Retinal pigment epithelial cell (primary cell): ENCODE measurements around the gene ERBB4.
"Not testable (repeated sequence)": the region's sequence is repeated elsewhere in the genome, so short reads cannot be mapped to it uniquely, and the experiment has no call there.

Experiments used
- DNase-seq: peaks from one replicate; pipeline ENCODE4 v3.0.0-alpha.2; 2010; ENCODE audit warnings: low read depth
- H3K4me3 ChIP-seq: 2 replicates; pipeline ENCODE4 v1.5.1; 2011; ENCODE audit warnings: mild to moderate bottlenecking, low read length, control low read depth, moderate library complexity
- TF ChIP-seq, protein P1 (sequence below): conservative IDR thresholded peaks from 2 replicates; pipeline ENCODE4 v1.5.1; 2011; ENCODE audit warnings: low read depth, low read length, control low read depth, inconsistent platforms

ERBB4 gene

GRCh38 chr2:212117926-212118325, 420.7 kb downstream of the ERBB4 start:
- TF ChIP-seq, protein P1, sequence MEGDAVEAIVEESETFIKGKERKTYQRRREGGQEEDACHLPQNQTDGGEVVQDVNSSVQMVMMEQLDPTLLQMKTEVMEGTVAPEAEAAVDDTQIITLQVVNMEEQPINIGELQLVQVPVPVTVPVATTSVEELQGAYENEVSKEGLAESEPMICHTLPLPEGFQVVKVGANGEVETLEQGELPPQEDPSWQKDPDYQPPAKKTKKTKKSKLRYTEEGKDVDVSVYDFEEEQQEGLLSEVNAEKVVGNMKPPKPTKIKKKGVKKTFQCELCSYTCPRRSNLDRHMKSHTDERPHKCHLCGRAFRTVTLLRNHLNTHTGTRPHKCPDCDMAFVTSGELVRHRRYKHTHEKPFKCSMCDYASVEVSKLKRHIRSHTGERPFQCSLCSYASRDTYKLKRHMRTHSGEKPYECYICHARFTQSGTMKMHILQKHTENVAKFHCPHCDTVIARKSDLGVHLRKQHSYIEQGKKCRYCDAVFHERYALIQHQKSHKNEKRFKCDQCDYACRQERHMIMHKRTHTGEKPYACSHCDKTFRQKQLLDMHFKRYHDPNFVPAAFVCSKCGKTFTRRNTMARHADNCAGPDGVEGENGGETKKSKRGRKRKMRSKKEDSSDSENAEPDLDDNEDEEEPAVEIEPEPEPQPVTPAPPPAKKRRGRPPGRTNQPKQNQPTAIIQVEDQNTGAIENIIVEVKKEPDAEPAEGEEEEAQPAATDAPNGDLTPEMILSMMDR = no peak
- no peak overlapping the region for H3K4me3 ChIP-seq
- DNase-seq = no peak

DNA sequence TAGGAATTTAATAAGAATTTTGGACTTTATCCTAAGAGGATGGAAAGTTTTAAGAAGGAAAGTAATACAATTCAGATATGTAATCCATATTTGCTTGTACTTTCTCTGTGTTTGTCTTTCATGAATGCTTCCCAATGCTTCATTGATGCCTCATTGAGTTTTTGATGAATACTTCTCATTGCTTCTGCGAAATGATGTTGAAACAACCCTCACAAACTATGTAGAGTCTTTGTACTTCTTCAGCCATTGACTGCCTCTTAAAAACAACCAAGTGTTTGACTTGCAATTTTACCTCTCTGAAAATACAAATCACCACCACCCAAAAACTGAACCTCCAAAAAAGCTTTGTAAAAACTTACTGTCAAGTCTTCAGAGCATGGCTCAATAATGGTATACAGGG, 424.1 kb downstream of the ERBB4 start:
- H3K4me3 ChIP-seq = no peak overlapping the region
- TF ChIP-seq, protein P1 = no peak
- DNase-seq = no peak

GRCh38 chr2:212112401-212112800, 426.2 kb downstream of the ERBB4 start:
- TF ChIP-seq, protein P1 = no peak
- DNase-seq = no peak
- H3K4me3 ChIP-seq = no peak overlapping the region

DNA sequence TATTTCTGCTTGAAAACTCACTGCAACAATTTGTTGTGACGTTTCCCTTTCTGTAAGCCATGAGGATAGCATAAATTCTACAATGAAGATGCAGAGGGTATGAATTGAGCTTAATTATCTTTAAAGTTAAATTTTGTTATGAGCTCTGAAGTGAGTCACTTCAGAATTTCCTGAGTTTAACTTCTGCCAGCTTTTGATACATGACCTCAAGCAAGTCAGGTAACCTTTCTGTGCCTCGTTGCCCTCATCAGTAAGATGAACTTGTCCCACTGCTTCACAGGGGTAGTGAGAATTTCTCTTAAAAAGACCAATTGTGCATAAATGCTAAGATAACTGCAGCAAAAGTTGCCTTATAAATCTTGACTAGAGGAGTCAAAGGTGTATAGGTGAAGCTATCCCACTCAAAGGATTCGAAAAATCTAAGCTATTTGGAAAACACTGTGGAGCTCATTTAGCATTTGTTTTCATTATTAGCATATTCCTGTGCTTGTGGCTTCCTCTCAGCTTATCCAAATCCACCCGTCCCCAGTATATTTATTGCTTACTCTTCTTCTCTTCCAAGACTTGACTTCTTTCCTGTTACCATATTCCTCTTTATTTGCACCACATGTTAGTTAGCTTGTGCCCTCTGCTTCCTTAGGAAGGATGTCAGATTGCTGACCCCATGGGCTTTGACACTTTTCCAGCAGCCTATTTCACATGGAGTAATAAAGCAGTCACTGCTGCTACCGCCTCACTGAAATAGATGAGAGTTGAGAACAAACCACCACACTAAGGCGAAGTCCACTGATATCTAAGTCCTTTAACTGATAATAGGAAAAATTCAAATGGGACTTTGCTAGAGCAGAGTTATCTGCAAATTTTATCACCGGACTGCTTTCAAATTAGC, 428.6 kb downstream of the ERBB4 start:
- TF ChIP-seq, protein P1 = no peak
- H3K4me3 ChIP-seq = no peak overlapping the region
- no peak for DNase-seq

GRCh38 chr2:212109217-212109616, 429.4 kb downstream of the ERBB4 start:
- H3K4me3 ChIP-seq = no peak overlapping the region
- no peak for DNase-seq
- TF ChIP-seq, protein P1 = no peak

DNA sequence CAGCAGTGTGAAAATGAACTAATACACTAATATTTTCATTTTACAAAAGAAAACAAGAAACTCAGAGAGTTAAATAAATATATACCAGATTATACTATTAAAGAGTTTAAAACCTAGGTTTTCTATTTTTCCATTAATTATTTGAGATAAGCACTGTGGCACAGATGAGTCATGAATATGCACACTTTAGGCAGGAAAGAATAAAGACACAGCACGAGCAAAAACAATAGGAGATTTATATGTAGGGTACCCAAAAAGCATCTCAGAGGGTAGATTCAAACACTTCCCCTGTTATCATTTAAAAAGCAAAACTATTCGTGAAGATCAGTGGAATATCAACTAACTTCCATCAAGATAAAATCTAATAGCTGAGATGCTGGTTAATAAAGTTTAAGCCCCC, 430.6 kb downstream of the ERBB4 start:
- TF ChIP-seq, protein P1 = no peak
- H3K4me3 ChIP-seq = no peak overlapping the region
- DNase-seq = no peak

DNA sequence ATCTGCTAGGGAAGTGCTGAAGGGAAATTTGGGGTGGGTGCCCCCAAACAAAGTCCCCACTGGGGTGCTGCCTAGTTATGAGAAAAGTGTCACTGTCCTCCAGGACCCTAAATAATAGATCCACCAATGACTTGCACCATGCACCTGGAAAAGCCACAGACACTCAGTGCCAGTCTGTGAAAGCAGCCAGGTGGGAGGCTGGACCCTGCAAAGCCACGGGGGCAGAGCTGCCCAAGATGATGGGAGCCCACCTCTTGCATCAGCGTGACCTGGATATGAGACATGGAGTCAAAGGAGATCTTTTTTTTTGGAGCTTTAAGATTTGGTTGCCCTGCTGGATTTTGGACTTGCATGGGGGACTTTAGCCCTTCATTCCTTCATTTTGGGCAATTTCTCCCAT, 431.6 kb downstream of the ERBB4 start:
- TF ChIP-seq, protein P1 = no peak
- DNase-seq = no peak
- no peak overlapping the region for H3K4me3 ChIP-seq

DNA sequence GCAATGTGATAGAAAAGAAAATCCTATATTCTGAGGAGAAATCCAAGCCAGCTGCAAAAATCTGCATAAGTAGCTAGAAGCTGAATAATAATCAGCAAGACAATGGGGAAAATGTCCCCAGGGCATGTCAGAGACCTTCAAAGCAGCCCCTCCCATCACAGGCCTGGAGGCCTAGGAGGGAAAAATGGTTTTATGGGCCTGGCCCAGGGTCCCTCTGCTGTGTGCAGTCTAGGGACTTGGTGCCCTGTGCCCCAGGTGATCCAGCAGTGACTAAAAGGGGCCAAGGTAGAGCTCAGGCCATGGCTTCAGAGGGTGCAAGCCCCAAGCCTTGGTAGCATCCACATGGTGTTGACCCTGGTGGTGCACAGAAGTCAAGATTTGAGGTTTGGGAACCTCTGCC, 432.1 kb downstream of the ERBB4 start:
- not testable (repeated sequence) for H3K4me3 ChIP-seq, DNase-seq
